GM11168 (cell line): ENCODE results near the gene NTRK3.

ENCODE experiments used
- in situ Hi-C: fragments of 300-500 bp; cut with MboI; formaldehyde crosslinking; loops from one replicate; pipeline ENCODE4 v1.12.0; 2022; ENCODE audit warnings: low sequenced_read_pairs; ENCODE audit not compliant: unreplicated experiment

Gene NTRK3

DNA sequence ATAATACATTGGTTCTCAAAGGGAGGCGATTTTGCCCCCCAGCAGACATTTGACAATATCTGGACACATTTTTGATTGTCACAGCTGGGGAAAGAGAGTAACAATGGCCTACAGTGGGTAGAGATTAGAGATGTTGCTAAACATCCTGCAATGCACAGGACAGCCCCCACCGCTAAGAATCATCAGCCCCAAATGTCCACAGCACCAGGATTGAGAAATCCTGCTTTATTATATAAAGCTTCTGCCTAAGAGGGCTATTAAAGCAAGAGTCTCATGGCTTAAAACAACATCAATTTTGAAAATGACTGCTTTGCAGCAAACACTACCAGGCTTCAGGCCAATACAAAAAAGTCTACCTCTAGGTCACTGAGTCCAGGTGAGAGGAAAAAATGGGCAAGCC is 68.2 kb downstream of the NTRK3 start:
- in situ Hi-C loops: no loop called here

DNA sequence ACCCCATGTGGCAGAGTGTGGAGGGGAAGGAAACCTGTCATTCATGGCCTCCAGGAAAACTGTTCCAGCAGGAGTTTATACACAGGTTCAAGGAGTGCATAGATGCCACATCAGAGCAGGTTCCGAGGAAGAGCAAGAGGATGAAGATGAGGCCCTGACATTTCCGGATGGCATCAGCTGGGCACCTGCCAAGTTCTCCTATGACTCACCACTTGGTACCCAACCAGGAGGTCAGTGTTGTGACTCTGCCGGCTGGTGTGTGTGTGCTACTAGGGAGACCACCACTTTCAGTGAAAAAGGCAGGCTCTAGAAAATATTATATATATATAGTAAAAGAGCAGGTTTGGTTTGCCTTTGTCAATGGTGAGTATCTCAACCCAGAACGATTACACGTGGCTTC is 69.3 kb downstream of the NTRK3 start:
- in situ Hi-C loops: no loop called here

DNA sequence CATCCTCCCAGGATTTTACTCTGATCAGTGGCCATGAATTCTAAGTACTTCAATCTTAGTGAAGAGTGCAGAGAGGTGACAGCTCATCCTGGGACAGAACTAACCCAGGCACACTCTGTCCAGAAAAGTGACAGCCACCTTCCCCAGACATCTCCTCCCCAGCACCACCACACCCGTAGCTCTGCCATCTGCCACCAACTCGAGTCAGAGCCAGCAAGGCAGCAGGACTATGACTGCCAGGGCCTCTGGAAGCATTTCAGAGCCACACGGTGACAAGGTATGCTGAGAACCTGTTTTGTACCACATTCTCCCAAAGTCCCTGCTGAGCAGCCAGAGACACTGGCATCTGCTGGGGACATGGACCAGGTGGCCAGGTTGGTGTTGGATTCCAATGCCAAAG is 71.0 kb downstream of the NTRK3 start:
- in situ Hi-C loops: no loop called here

- in situ Hi-C loops: no loop called here
Observed at GRCh38 chr15:88181613-88182012, 74.9 kb downstream of the NTRK3 start.

GRCh38 chr15:88179562-88179961 is 77.0 kb downstream of the NTRK3 start:
- in situ Hi-C loops: no loop called here

DNA sequence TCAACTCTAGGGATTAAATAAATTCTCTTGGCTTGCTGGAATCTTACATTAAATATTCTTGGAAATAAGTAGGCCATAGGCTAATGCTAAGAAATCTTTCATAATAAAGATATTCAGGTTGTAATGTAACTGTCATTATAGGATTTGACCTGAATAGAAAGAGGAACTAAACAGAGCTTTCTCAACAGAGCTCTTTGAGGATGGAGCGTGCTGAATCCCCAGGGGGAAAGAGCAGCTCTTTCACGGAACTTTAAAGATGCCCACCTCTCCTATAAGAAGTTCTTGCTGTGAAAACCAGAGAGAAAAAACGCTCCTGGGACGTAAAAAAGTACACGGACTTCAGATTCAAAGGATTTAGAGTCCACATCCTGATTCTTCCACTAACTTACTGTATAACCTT is 77.9 kb downstream of the NTRK3 start:
- in situ Hi-C loops: no loop called here

GRCh38 chr15:88177451-88177850 is 79.1 kb downstream of the NTRK3 start:
- in situ Hi-C loops: no loop called here

- in situ Hi-C loops: no loop called here
Observed at GRCh38 chr15:88174571-88174970, 82.0 kb downstream of the NTRK3 start.

GRCh38 chr15:88166082-88166993 is 90.2 kb downstream of the NTRK3 start:
- in situ Hi-C loops: no loop called here

DNA sequence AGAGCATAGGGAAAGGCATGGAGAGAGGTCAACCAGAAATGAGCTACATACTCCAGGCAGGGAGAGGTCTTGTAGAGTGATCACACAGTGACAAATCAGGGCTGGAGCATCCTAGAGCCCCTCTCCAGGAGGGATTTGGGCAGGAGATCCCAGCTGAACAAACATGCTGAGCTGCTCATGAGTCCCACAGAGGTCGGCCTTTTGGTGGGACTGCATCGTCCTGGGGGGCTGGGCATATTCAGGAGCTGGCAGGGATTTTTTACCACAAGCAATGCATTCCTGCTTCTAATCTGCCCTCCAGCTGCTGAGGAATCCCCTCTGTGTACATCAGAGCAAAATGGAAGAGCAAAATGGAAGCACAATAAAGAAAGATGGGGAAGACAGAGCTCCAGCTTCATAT is 94.9 kb downstream of the NTRK3 start:
- in situ Hi-C loops: no loop called here

DNA sequence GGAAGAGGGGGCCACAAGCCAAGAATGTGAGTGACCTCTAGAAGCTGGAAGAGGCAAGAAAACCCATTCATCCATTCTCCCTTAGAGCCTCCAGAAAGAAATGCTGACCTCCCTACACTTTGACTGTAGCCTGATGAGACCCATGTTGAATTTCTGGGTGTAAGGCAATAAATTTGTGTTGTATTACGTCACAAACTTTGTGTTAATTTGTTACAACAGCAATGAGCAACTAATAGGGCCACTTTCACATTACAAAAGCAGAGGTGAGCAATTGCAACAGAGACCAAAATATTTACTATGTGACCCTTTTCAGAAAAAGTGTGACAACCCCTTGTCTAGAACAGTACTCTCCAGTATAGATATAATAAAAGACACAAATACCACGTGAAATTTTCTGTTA is 101.2 kb downstream of the NTRK3 start:
- in situ Hi-C loops: no loop called here

DNA sequence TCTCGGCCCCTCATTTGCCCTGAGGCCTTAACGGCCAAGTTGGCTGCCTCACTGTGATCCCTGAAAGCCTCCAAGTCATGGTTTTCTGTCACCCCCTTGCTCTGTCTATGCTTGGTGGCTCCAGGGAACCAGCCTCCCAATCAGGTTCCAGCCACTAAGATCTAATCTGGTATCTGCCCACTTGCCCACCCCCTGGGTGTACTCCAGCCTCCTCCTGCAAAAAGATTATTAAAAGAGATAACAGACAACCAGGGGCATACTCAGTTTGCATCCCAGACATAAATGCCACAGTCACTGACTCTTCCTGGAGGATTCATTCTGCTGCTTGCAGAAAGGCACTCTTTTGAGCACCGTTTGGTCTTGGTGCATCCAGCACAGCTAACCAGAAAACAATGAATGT is 103.9 kb downstream of the NTRK3 start:
- in situ Hi-C loops: no loop called here

DNA sequence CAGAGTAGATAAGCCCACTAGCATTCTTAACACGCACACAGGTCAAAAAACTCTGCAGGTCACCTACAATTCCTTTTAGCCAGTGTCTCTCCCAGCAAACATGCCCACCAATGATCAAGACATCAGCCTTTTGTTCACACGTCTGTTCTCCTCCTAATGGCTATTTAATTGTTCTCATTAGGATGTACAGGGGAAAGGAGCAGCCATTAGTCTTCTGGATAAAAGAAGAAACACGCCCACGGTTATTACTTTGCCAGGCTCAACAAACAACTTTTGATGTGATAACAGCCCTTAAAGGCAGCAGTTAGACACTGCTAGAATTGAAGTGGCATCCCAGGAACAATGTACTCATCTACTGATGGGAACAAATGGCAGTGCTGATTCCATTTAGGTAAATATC is 108.8 kb downstream of the NTRK3 start:
- in situ Hi-C loops: no loop called here

- in situ Hi-C loops: no loop called here
Observed at GRCh38 chr15:88144921-88145653, 111.5 kb downstream of the NTRK3 start.

- in situ Hi-C loops: no loop called here
Observed at GRCh38 chr15:88142121-88142520, 114.4 kb downstream of the NTRK3 start.

GRCh38 chr15:88141269-88141889 is 115.2 kb downstream of the NTRK3 start:
- in situ Hi-C loops: no loop called here

- in situ Hi-C loops: no loop called here
Observed at GRCh38 chr15:88140398-88140797, 116.1 kb downstream of the NTRK3 start.

GRCh38 chr15:88139936-88140335 is 116.6 kb downstream of the NTRK3 start:
- in situ Hi-C loops: no loop called here

DNA sequence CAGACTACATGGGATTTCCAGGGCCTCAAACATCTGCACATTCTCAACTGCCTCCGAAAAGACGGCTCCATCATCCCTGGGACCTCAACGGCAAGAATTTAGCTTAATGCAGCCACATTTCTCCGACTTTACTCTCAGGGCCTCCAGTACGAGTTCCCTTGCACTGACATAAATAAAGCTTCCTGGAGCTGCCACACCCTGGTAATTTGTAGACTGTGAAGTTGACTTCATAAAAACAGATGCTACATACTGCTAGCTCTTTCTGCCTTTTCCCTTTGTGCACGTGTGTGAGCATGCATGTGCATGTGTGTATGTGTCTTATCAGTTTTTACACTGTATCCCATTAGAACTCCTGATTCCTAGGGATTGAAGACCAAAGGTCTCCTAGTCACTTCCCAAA is 122.7 kb downstream of the NTRK3 start:
- in situ Hi-C loops: no loop called here

- in situ Hi-C loops: no loop called here
Observed at GRCh38 chr15:88132499-88132898, 124.0 kb downstream of the NTRK3 start.

DNA sequence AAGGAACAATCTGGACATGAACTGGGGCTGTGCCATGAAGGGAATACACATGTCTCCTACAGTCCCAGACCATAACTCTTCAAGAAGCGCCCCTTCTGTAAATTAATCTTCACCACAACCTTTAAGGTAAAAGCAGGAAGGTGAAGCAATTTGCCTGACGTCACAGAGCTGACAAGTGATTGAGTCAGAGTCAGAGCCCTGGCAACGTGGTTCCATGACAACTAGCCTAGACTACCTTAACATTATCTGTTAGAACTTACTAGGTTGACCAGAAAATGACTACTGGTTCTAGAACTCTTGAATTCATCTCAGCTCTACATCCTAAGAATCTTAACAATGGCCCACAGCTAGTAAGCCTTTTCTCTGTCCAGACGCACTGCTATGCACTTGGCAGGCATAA is 124.6 kb downstream of the NTRK3 start:
- in situ Hi-C loops: no loop called here
